Prostate gland (tissue), 2 donors: ENCODE results near the gene SPOP. TPM values are rescaled to one million over a fixed set of nuclear protein-coding genes. Genes with fewer than 3 reads are reported as not detected.

Source experiments
- DNase-seq: peaks from one replicate; pipeline ENCODE4 v3.0.0-alpha.2; 2019; ENCODE audit warnings: low spot score
- H3K27ac ChIP-seq, 2 donors: fragments of 200-600 bp; sonication (generic); 2 replicates each; pipeline ENCODE4 v1.5.1; 2017 to 2019
- H3K27me3 ChIP-seq: fragments of 200-600 bp; sonication (generic); replicated peaks from 2 replicates; pipeline ENCODE4 v1.5.1; 2019; ENCODE audit not compliant: insufficient read depth
- H3K36me3 ChIP-seq, 2 donors: fragments of 200-600 bp; sonication (generic); 1 replicate in 1 of 2; 2 replicates in 1 of 2; pipeline versions ENCODE4 v1.5.1 to v1.8.1; 2017 to 2019
- H3K4me1 ChIP-seq: fragments of 200-600 bp; sonication (generic); replicated peaks from 2 replicates; pipeline ENCODE4 v1.5.1; 2019
- H3K4me3 ChIP-seq, 2 donors: fragments of 200-600 bp; sonication (generic); 2 replicates each; pipeline ENCODE4 v1.5.1; 2017 to 2019
- H3K9me3 ChIP-seq: fragments of 200-600 bp; sonication (generic); 2 replicates; pipeline ENCODE4 v1.5.1; 2017
- CTCF ChIP-seq, 4 experiments: fragments of 200-600 bp in 2 of 4; fragments of 450-650 bp in 2 of 4; sonication (generic) in 2 of 4; IDR thresholded peaks; 1 replicate in 3 of 4; 2 replicates in 1 of 4; pipeline ENCODE4 v1.5.1; 2016 to 2019; ENCODE audit warnings: antibody characterized with exemption in 4 of 4, mild to moderate bottlenecking in 2 of 4, moderate library complexity in 2 of 4
- POLR2A ChIP-seq: fragments of 450-650 bp; IDR thresholded peaks from one replicate; pipeline ENCODE4 v1.6.1; 2016; ENCODE audit warnings: antibody characterized with exemption, mild to moderate bottlenecking
- POLR2AphosphoS5 ChIP-seq: sonication (generic); formaldehyde crosslinking; IDR thresholded peaks from one replicate; pipeline ENCODE4 v1.6.1; 2017; ENCODE audit warnings: antibody characterized with exemption
- WGBS: methylation state at CpG from one replicate; pipeline ENCODE4 v1.1.5; 2018; 5-methylcytosine and 5-hydroxymethylcytosine counted together
- intact Hi-C: fragments of 100-400 bp; cut with DNase I; formaldehyde crosslinking; loops from one replicate; pipeline ENCODE4 v1.14.2; 2022
- total RNA-seq, 2 donors: library from RNA; depleted of rRNA; stranded (reverse); fragments of >200 nt; gene quantifications; one replicate each; pipeline ENCODE4 v1.1.0, GENCODE V29; 2016

SPOP gene
- total RNA-seq, 2 donors from 2014 or later: 80.8 to 93.0 TPM

GRCh38 chr17:49681106-49681979 is 3.4 kb upstream of the SPOP start:
- no peak for DNase-seq
- intact Hi-C loops: no loop called here
- Histone ChIP-seq H3K27me3 (no peaks in the 10 kb centered on the region), H3K4me1 (peaks cover 3% of the 10 kb centered on the region), H3K4me3 (no peak overlapping the region), H3K27ac (no peak overlapping the region), H3K9me3 (no peaks in the 10 kb centered on the region), H3K36me3 (no peaks in the 10 kb centered on the region)
- no peak for TF ChIP-seq POLR2AphosphoS5
- no peak for TF ChIP-seq POLR2A
- TF ChIP-seq CTCF (IDR thresholded peaks at IDR 0.05): no peak
- 55% methylated on average over 9 of the region's 9 CpGs for WGBS

GRCh38 chr17:49680314-49680713 is 2.4 kb upstream of the SPOP start:
- Histone ChIP-seq H3K36me3 (no peaks in the 10 kb centered on the region), H3K4me1 (peaks cover 9% of the 10 kb centered on the region), H3K9me3 (no peaks in the 10 kb centered on the region), H3K27me3 (no peaks in the 10 kb centered on the region), H3K4me3 (no peak overlapping the region), H3K27ac (no peak overlapping the region)
- whole genome bisulfite sequencing: 65% methylated on average over 6 of the region's 6 CpGs
- intact Hi-C loops: no loop called here
- DNase-seq: no peak
- TF ChIP-seq POLR2A (no peak), POLR2AphosphoS5 (no peak), CTCF (IDR thresholded peaks at IDR 0.05) (no peak)

- Histone ChIP-seq H3K27ac (peak overlapping the region; percentile 96 to 99), H3K4me1 (peaks cover 11% of the 10 kb centered on the region), H3K36me3 (no peaks in the 10 kb centered on the region), H3K27me3 (no peaks in the 10 kb centered on the region), H3K4me3 (peak overlapping the region; percentile 59 to 77), H3K9me3 (no peaks in the 10 kb centered on the region)
- intact Hi-C loops: loop anchor here (2.0 to 5.0 kb wide), 2 partner anchors 13 to 35 kb away; no protein-coding TSS in a partner anchor
- 1% methylated on average over 34 of the region's 34 CpGs for WGBS
- TF ChIP-seq POLR2A: no peak
- TF ChIP-seq POLR2AphosphoS5: peak; percentile 87
- TF ChIP-seq CTCF (IDR thresholded peaks at IDR 0.05): peak in 2 of 4 experiments; percentile 17 to 20
- DNase-seq: peak; percentile 94
Measured at GRCh38 chr17:49677134-49677932, 564 bp downstream of the SPOP start.

- intact Hi-C loops: loop anchor here (2.0 to 5.0 kb wide), 2 partner anchors 14 to 34 kb away; no protein-coding TSS in a partner anchor
- no peak for TF ChIP-seq POLR2A
- no peak for TF ChIP-seq CTCF (IDR thresholded peaks at IDR 0.05)
- no peak for TF ChIP-seq POLR2AphosphoS5
- Histone ChIP-seq H3K36me3 (no peaks in the 10 kb centered on the region), H3K9me3 (no peaks in the 10 kb centered on the region), H3K27ac (peak overlapping the region; percentile 96 to 99), H3K27me3 (no peaks in the 10 kb centered on the region), H3K4me3 (peak overlapping the region; percentile 59 to 77), H3K4me1 (peaks cover 11% of the 10 kb centered on the region)
- DNase-seq: no peak
- 8% methylated on average over 5 of the region's 5 CpGs for WGBS
Measured at GRCh38 chr17:49676276-49676868, 1.5 kb downstream of the SPOP start.
